ENCODE measurements around the gene ZNF775.

GRCh38 chr7:150346922-150347321, 32.2 kb upstream of the ZNF775 start:
- TF ChIP-seq CTCF (IDR thresholded peaks at IDR 0.05) (no peak), POLR2A (IDR thresholded peaks at IDR 0.05) (no peak)

Data from lower leg skin (tissue), 3 donors.